ENCODE measurements around the gene STMP1.
A peak's percentile ranks its signal among the peaks of the same experiment; 100 is the strongest.
"Not testable (repeated sequence)": the region's sequence is repeated elsewhere in the genome, so short reads cannot be mapped to it uniquely, and the experiment has no call there.

STMP1 gene

GRCh38 chr7:135634191-135634878 lies 28.0 kb upstream of the STMP1 start:
- CTCF ChIA-PET = interaction anchor here (0.7 kb wide), 1 partner anchor 294 kb away, joined by 4 read pairs; no protein-coding TSS in a partner anchor
- no peak for DNase-seq (ENCODE audit: low spot score)

DNA sequence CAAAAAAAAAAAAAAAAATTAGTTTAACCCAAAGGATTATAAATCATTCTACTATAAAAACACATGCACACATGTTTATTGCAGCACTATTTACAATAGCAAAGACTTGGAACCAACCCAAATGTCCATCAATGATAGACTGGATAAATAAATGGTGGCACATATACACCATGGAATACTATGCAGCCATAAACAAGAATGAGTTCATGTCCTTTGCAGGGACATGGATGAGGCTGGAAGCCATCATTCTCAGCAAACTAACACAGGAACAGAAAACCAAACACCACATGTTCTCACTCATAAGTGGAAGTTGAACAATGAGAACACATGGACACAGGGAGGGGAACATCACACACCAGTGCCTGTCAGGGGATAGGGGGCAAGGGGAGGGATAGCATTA lies 22.6 kb upstream of the STMP1 start:
- DNase-seq (ENCODE audit: low spot score); POLR2A ChIA-PET (ENCODE audit: low non-redundant PET); CTCF ChIA-PET; H3K27ac ChIP-seq: not testable (repeated sequence)

More at GRCh38 chr7:135634191-135634878, 28.0 kb upstream of the STMP1 start:
- H3K27ac ChIP-seq = no peak overlapping the region
- POLR2A ChIA-PET (ENCODE audit: low non-redundant PET) = no interaction called here
- TF ChIP-seq, protein P1, sequence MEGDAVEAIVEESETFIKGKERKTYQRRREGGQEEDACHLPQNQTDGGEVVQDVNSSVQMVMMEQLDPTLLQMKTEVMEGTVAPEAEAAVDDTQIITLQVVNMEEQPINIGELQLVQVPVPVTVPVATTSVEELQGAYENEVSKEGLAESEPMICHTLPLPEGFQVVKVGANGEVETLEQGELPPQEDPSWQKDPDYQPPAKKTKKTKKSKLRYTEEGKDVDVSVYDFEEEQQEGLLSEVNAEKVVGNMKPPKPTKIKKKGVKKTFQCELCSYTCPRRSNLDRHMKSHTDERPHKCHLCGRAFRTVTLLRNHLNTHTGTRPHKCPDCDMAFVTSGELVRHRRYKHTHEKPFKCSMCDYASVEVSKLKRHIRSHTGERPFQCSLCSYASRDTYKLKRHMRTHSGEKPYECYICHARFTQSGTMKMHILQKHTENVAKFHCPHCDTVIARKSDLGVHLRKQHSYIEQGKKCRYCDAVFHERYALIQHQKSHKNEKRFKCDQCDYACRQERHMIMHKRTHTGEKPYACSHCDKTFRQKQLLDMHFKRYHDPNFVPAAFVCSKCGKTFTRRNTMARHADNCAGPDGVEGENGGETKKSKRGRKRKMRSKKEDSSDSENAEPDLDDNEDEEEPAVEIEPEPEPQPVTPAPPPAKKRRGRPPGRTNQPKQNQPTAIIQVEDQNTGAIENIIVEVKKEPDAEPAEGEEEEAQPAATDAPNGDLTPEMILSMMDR (conservative IDR thresholded peaks at IDR 0.05; ENCODE audit: low read depth) = no peak

DNA sequence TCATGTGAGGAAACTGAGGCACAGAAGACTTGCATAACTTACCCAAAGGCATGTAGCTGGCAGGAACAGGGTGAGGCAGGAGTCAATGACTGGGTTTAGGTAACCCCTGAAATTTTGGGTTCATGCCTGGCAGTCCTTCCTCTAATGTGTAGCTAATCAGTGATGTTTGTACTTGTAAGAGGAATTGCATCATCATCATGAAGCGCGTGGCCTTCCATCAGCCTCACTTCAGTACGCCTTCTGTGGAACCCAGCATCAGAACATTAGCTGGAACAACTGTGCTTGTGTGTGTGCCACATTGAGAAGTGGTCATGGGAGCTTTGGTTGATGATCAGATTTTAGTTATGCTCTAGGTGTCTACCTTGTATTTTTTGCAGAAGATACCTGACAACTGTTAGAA lies 18.2 kb upstream of the STMP1 start:
- ChIA-PET CTCF (interaction anchor here (0.6 to 0.7 kb wide), 2 partner anchors 44 to 366 kb away, joined by 3 to 4 read pairs; no protein-coding TSS in a partner anchor), POLR2A (ENCODE audit: low non-redundant PET) (no interaction called here)
- DNase-seq (ENCODE audit: low spot score) = no peak
- TF ChIP-seq, protein P1 (conservative IDR thresholded peaks at IDR 0.05; ENCODE audit: low read depth) = no peak
- no peak overlapping the region for H3K27ac ChIP-seq

GRCh38 chr7:135644729-135645128 lies 17.6 kb upstream of the STMP1 start:
- no peak for DNase-seq (ENCODE audit: low spot score)
- ChIA-PET CTCF (interaction anchor here (0.7 to 1.2 kb wide), 4 partner anchors 27 to 369 kb away, joined by 3 to 5 read pairs (median 4); no protein-coding TSS in a partner anchor), POLR2A (ENCODE audit: low non-redundant PET) (no interaction called here)
- TF ChIP-seq, protein P1 (conservative IDR thresholded peaks at IDR 0.05; ENCODE audit: low read depth) = no peak
- H3K27ac ChIP-seq = no peak overlapping the region

DNA sequence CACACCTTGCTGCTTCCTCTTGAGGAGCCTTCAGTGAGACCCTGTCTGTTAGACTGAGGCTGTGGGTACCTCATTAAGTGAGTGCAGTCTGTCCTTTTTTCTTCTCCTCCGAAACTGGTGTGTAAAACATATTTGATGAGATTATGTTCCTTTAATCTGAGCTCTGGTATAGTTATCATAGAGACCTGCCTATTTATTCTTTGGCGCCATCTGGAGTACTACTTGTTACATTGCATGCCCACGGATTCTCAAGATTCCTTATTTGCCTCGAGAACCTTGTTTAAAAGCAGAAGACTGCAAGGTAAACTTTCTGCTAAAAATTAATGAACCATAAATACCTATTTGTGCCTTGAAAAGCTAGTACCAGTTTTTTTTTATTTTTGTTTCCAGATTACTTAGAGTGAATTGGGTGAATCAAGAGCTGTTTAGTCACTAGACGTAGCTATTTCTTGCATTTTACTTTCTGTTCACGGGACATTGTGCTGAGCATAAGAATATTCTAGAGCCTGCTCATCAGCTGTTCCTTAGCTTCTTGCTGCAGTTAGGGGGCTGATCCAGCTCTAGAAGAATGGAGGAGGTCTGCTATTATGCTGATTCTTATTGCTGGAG lies 16.9 kb upstream of the STMP1 start:
- peak; percentile 14 for DNase-seq (ENCODE audit: low spot score)
- ChIA-PET CTCF (interaction anchor here (0.6 to 1.2 kb wide), 4 partner anchors 27 to 659 kb away, joined by 3 to 5 read pairs (median 3); partner anchors contain the start of gene AGBL3), POLR2A (ENCODE audit: low non-redundant PET) (no interaction called here)
- TF ChIP-seq, protein P1 (conservative IDR thresholded peaks at IDR 0.05; ENCODE audit: low read depth) = peak; percentile 87
- no peak overlapping the region for H3K27ac ChIP-seq

- TF ChIP-seq, protein P1 (conservative IDR thresholded peaks at IDR 0.05; ENCODE audit: low read depth) = no peak
- CTCF ChIA-PET = no interaction called here
- no peak overlapping the region for H3K27ac ChIP-seq
- POLR2A ChIA-PET (ENCODE audit: low non-redundant PET) = no interaction called here
- no peak for DNase-seq (ENCODE audit: low spot score)
These were observed 14.6 kb upstream of the STMP1 start for GRCh38 chr7:135647755-135648154.

- TF ChIP-seq, protein P1 (conservative IDR thresholded peaks at IDR 0.05; ENCODE audit: low read depth) = no peak
- DNase-seq (ENCODE audit: low spot score) = no peak
- ChIA-PET POLR2A (ENCODE audit: low non-redundant PET) (no interaction called here), CTCF (no interaction called here)
- no peak overlapping the region for H3K27ac ChIP-seq
These were observed 14.1 kb upstream of the STMP1 start for GRCh38 chr7:135648235-135648634.

Measured in RWPE1 (cell line).